H1 (cell line): ENCODE data around the gene UBXN11. TPM values are rescaled to one million over a fixed set of nuclear protein-coding genes. Genes with fewer than 3 reads are reported as not detected.

Experiments
- polyA plus RNA-seq, 7 experiments: library from polyadenylated mRNA; depleted of rRNA in 3 of 7; stranded (reverse) in 5 of 7; unstranded in 2 of 7; fragments of >200 nt in 5 of 7; fragments of 200-250 nt in 2 of 7; gene quantifications; 1 replicate in 5 of 7; 2 replicates in 1 of 7; 4 replicates in 1 of 7; pipeline versions ENCODE4 v1.2.1 to v1.2.3, GENCODE V29; 2011 to 2013; ENCODE audit warnings: missing spikeins in 2 of 7, mixed read lengths in 2 of 7
- total RNA-seq: library from RNA; stranded (reverse); fragmentation: NEBNext Ultra II Directional; extraction: Animal tissue kit (Norgen Biotek cat#: 25700); gene quantifications from 2 replicates; pipeline ENCODE4 v1.2.1, GENCODE V29; 2021
- TF ChIP-seq, protein P1 (sequence below): IDR thresholded peaks from 2 replicates; pipeline ENCODE4 v1.6.1; 2012; ENCODE audit warnings: low read length, inconsistent platforms

Gene UBXN11
- total and polyA plus RNA-seq, 2 of the 8 experiments (the other 6 are each of a cell fraction or from before 2014, with no cell fraction given), result 6.3 to 10.4 TPM

DNA sequence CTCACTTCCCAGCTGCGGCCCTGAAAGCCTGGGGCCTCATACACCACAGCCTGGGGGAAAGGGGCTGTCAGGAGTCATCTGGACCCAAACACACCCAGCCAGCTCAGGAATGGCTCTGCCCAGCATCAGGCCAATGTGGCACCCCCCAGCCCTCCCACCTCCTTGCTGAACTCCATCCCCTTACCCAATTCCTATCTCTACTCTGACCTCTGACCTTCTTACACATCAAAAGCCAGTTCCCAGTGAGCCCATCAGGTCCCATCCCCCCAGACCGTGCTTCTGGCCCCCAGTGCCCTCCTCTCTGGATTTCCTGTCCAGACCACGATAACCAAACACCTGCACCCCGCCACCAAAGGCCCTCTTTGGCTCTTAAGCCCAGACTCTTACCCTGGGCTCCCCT lies 31.2 kb upstream of the UBXN11 start (continued):
- TF ChIP-seq, protein P1, sequence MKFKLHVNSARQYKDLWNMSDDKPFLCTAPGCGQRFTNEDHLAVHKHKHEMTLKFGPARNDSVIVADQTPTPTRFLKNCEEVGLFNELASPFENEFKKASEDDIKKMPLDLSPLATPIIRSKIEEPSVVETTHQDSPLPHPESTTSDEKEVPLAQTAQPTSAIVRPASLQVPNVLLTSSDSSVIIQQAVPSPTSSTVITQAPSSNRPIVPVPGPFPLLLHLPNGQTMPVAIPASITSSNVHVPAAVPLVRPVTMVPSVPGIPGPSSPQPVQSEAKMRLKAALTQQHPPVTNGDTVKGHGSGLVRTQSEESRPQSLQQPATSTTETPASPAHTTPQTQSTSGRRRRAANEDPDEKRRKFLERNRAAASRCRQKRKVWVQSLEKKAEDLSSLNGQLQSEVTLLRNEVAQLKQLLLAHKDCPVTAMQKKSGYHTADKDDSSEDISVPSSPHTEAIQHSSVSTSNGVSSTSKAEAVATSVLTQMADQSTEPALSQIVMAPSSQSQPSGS, result no peak
- TF ChIP-seq, all 59 proteins: peak for 0
